Neural progenitor cell (in vitro differentiated cells): ENCODE data around the gene BCL6B. TPM values are rescaled to one million over a fixed set of nuclear protein-coding genes. Genes with fewer than 3 reads are reported as not detected.

Source experiments
- DNase-seq: peaks from one replicate; pipeline ENCODE4 v3.0.0-alpha.2; 2016; ENCODE audit warnings: low spot score
- H2AFZ ChIP-seq: fragments of 200-600 bp; sonication (generic); replicated peaks from 2 replicates; pipeline ENCODE4 v1.6.1; 2016; ENCODE audit warnings: antibody characterized with exemption
- H3F3A ChIP-seq: fragments of 200-600 bp; sonication (generic); 2 replicates; pipeline ENCODE4 v1.6.1; 2016; ENCODE audit warnings: antibody characterized with exemption, low read depth
- H3K27ac ChIP-seq: fragments of 200-600 bp; sonication (generic); 2 replicates; pipeline ENCODE4 v1.5.1; 2016; ENCODE audit warnings: mild to moderate bottlenecking
- H3K27me3 ChIP-seq: fragments of 200-600 bp; sonication (generic); 2 replicates; pipeline ENCODE4 v1.6.1; 2016; ENCODE audit warnings: mild to moderate bottlenecking, moderate library complexity
- H3K36me3 ChIP-seq: fragments of 200-600 bp; sonication (generic); 2 replicates; pipeline ENCODE4 v1.5.1; 2016
- H3K4me1 ChIP-seq: fragments of 200-600 bp; sonication (generic); 2 replicates; pipeline ENCODE4 v1.6.1; 2016; ENCODE audit warnings: mixed run types
- H3K4me2 ChIP-seq: fragments of 200-600 bp; sonication (generic); 2 replicates; pipeline ENCODE4 v1.6.1; 2016
- H3K4me3 ChIP-seq: fragments of 200-600 bp; sonication (generic); 2 replicates; pipeline ENCODE4 v1.5.1; 2016
- H3K79me2 ChIP-seq: fragments of 200-600 bp; sonication (generic); 2 replicates; pipeline ENCODE4 v1.6.1; 2016; ENCODE audit warnings: low read depth
- H3K9ac ChIP-seq: fragments of 200-600 bp; sonication (generic); 2 replicates; pipeline ENCODE4 v1.6.1; 2016
- H3K9me3 ChIP-seq: fragments of 200-600 bp; sonication (generic); 2 replicates; pipeline ENCODE4 v1.5.1; 2016; ENCODE audit warnings: low read depth
- H4K20me1 ChIP-seq: fragments of 200-600 bp; sonication (generic); 2 replicates; pipeline ENCODE4 v1.6.1; 2016; ENCODE audit warnings: low read depth
- H3K27ac Mint-ChIP-seq: 3 replicates; pipeline ENCODE4 v1.8.0; 2021; ENCODE audit warnings: mixed read lengths
- H3K27me3 Mint-ChIP-seq: 2 replicates; pipeline ENCODE4 v1.8.0; 2022; ENCODE audit warnings: low read depth, mild to moderate bottlenecking, inconsistent platforms, moderate library complexity, mixed read lengths; ENCODE audit not compliant: insufficient read depth
- H3K36me3 Mint-ChIP-seq: 3 replicates; pipeline ENCODE4 v1.8.0; 2021; ENCODE audit warnings: mixed read lengths
- H3K4me1 Mint-ChIP-seq: 3 replicates; pipeline ENCODE4 v1.8.0; 2021; ENCODE audit warnings: mixed read lengths
- H3K4me3 Mint-ChIP-seq: 3 replicates; pipeline ENCODE4 v1.8.0; 2021; ENCODE audit warnings: mild to moderate bottlenecking, moderate library complexity, mixed read lengths
- H3K9me3 Mint-ChIP-seq: 3 replicates; pipeline ENCODE4 v1.8.0; 2020; ENCODE audit warnings: mixed read lengths
- CTCF ChIP-seq: fragments of 200-600 bp; sonication (generic); IDR thresholded peaks from 2 replicates; pipeline ENCODE4 v1.5.1; 2017; ENCODE audit warnings: antibody characterized with exemption, mild to moderate bottlenecking
- EZH2 ChIP-seq: fragments of 200-600 bp; sonication (generic); IDR thresholded peaks from 2 replicates; pipeline ENCODE4 v1.6.1; 2017; ENCODE audit warnings: antibody characterized with exemption, mild to moderate bottlenecking, moderate library complexity
- EZH2phosphoT487 ChIP-seq: fragments of 200-600 bp; sonication (generic); IDR thresholded peaks from 2 replicates; pipeline ENCODE4 v1.6.1; 2017; ENCODE audit warnings: antibody characterized with exemption
- total RNA-seq: library from RNA; depleted of rRNA; stranded (reverse); fragments of >200 nt; gene quantifications from 2 replicates; pipeline ENCODE4 v1.2.3, GENCODE V29; 2015; ENCODE audit warnings: low replicate concordance

Gene BCL6B
- total RNA-seq, 1 donor from 2014 or later = 3.8 TPM

DNA sequence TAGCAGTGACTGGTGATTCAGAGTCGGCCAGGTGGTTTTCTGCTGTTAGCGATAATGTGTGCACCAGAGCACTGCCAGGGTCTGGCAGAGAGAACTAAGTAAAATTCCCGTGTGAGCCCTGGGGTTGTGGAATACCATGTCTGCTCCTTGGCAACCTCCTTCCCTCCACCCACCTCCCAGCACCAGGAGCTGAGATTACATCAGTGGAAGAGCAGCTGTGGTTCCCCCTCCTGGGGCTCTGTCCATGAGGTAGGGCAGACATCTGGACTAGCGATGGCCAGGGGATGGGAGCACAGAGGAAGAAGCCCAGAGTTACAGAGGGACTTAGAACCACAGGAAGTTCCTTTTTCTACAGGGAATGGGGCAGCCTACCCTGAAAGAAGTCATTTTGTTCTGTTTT lies 41.4 kb downstream of the BCL6B start:
- TF ChIP-seq EZH2phosphoT487 = no peak
- TF ChIP-seq CTCF = no peak
- no peak for TF ChIP-seq EZH2
- DNase-seq = no peak
- no peaks in the 10 kb centered on the region for H3K27me3 ChIP-seq
- H2AFZ ChIP-seq = no peak overlapping the region
- Mint-ChIP-seq H3K4me1 (peaks cover 27% of the 10 kb centered on the region), H3K4me3 (no peak overlapping the region), H3K36me3 (peaks cover 5% of the 10 kb centered on the region), H3K27me3 (peaks cover 11% of the 10 kb centered on the region), H3K27ac (peak overlapping the region; percentile 93), H3K9me3 (peaks cover 31% of the 10 kb centered on the region)
- no peaks in the 10 kb centered on the region for H3K4me1 ChIP-seq
- H3K79me2 ChIP-seq = no peaks in the 10 kb centered on the region
- H3F3A ChIP-seq = no peaks in the 10 kb centered on the region
- no peak overlapping the region for H3K4me3 ChIP-seq
- no peak overlapping the region for H3K27ac ChIP-seq
- no peak overlapping the region for H3K9ac ChIP-seq
- H3K4me2 ChIP-seq = no peak overlapping the region
- H4K20me1 ChIP-seq = no peaks in the 10 kb centered on the region
- no peaks in the 10 kb centered on the region for H3K36me3 ChIP-seq
- H3K9me3 ChIP-seq = no peaks in the 10 kb centered on the region

DNA sequence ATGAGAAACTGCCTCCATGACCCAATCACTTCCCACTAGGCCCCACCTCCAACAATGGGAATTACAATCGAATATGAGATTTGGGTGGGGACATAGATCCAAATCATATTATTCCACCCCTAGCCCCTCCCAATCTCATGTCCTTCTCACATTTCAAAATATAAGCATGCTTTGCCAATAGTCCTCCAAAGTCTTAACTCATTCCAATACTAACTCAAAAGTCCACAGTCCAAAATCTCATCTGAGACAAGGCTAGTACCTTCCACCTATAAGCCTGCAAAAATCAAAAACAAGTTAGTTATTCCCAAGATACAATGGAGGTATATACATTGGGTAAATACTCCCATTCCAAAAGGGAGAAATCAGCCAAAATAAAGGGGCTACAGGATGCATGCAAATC lies 44.3 kb downstream of the BCL6B start:
- H3K27me3 Mint-ChIP-seq = peaks cover 15% of the 10 kb centered on the region

DNA sequence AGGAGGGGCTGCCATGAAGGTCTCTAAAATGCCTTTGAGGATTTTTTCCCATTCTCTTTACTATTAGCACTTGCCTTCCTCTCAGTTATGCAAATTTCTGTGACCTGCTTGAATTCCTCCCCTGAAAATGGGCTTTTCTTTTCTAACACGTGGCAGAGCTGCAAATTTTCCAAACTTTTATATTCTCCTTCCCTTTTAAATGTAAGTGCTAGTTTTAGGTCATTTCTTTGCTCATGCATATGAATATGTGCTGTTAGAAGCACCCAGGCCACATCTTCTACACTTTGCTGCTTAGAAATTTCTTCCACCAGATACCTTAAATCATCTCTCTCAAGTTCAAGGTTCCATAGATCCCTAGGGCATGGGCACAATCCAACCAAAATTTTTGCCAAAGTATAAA lies 45.4 kb downstream of the BCL6B start:
- Mint-ChIP-seq H3K4me3 (no peak overlapping the region), H3K36me3 (peaks cover 5% of the 10 kb centered on the region), H3K27me3 (peaks cover 15% of the 10 kb centered on the region), H3K9me3 (peaks cover 33% of the 10 kb centered on the region), H3K4me1 (peaks cover 15% of the 10 kb centered on the region), H3K27ac (no peak overlapping the region)
- Histone ChIP-seq H3K27me3 (no peaks in the 10 kb centered on the region), H3K9me3 (no peaks in the 10 kb centered on the region), H3K4me1 (no peaks in the 10 kb centered on the region), H2AFZ (no peak overlapping the region), H3K9ac (no peak overlapping the region), H3K4me2 (no peak overlapping the region), H3F3A (no peaks in the 10 kb centered on the region), H3K79me2 (no peaks in the 10 kb centered on the region), H3K36me3 (no peaks in the 10 kb centered on the region), H3K4me3 (no peak overlapping the region), H3K27ac (no peak overlapping the region), H4K20me1 (no peaks in the 10 kb centered on the region)
- no peak for DNase-seq
- TF ChIP-seq EZH2 (no peak), EZH2phosphoT487 (no peak), CTCF (no peak)

More for the DNA sequence above, 44.3 kb downstream of the BCL6B start:
- TF ChIP-seq CTCF (no peak), EZH2 (no peak), EZH2phosphoT487 (no peak)
- peaks cover 21% of the 10 kb centered on the region for H3K4me1 Mint-ChIP-seq
- Histone ChIP-seq H3K9me3 (no peaks in the 10 kb centered on the region), H4K20me1 (no peaks in the 10 kb centered on the region), H3F3A (no peaks in the 10 kb centered on the region), H3K9ac (no peak overlapping the region), H3K36me3 (no peaks in the 10 kb centered on the region), H3K4me2 (no peak overlapping the region), H3K4me1 (no peaks in the 10 kb centered on the region), H3K4me3 (no peak overlapping the region), H3K27ac (no peak overlapping the region), H2AFZ (no peak overlapping the region), H3K79me2 (no peaks in the 10 kb centered on the region), H3K27me3 (no peaks in the 10 kb centered on the region)
- H3K4me3 Mint-ChIP-seq = no peak overlapping the region
- H3K27ac Mint-ChIP-seq = no peak overlapping the region
- no peak for DNase-seq
- H3K36me3 Mint-ChIP-seq = peaks cover 5% of the 10 kb centered on the region
- peaks cover 33% of the 10 kb centered on the region for H3K9me3 Mint-ChIP-seq
